ENCODE results near the gene HDAC4.

HDAC4 gene

DNA sequence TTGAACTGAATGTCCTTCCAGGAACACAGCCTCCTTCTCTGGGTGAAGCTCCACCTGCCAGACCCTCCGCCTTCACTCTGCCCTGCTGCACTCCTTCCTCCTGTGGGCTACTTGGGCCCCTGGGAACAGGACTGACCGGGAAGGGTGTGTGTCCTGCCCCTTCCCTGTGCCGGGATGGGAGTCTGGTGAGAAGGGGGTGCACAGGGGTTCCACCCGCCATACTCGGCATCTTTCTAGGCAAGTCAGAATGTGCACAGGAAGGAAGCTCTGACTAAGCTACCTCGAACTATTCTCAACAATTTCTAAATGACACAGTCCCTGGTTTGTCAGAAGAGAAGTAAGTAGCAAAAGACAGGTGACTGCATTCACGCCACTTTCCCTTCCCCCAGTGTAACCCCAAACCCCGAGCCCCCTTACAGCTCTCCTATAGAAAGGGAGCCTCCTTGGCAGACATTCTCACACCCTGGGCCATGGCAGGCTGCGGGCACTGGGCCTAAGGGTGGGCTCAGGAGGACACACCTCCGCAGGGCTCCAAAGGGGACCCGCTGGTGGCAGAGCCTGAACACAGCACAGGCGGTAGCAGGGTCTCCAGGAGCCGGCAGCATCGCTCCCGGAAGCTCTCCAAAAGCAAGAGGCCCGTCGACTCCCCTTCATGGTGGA lies 184.1 kb downstream of the HDAC4 start:
- DNase-seq (ENCODE audit: low spot score) = no peak

DNA sequence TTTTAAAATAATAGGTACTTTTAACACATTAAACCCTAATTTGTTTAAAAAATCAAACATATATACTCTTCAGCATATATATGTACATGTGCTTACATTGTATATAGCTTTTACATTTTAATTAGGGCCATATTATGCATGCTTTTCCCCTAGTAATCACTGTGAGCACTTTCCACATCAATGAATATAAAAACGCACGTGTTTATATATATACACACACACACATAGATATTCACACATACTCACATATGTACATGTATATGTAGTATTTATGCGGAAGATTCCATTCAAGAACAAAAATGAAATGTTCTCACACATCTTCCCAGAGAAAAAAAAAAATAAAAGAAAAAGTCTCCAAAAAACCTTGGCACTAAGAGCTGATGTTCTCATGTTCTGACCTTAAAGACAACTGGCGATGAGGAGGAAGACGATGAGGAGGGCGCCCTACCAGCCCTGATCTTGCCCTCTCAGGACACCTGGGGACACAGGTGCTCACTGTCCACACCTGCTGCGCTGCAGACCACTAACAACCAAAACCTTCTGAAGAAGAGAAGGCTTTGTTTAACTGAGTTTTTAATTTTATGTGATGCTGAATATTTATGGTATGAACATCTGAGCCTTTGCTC lies 184.7 kb downstream of the HDAC4 start:
- no peak for DNase-seq (ENCODE audit: low spot score)

GRCh38 chr2:239215136-239215925 lies 185.5 kb downstream of the HDAC4 start:
- no peak for DNase-seq (ENCODE audit: low spot score)

GRCh38 chr2:239214725-239215124 lies 186.1 kb downstream of the HDAC4 start:
- DNase-seq (ENCODE audit: low spot score) = no peak

GRCh38 chr2:239213643-239214101 lies 187.1 kb downstream of the HDAC4 start:
- no peak for DNase-seq (ENCODE audit: low spot score)

GRCh38 chr2:239212929-239213642 lies 187.7 kb downstream of the HDAC4 start:
- DNase-seq (ENCODE audit: low spot score) = no peak

- DNase-seq (ENCODE audit: low spot score) = peak; percentile 60
Observed at GRCh38 chr2:239212121-239212928, 188.5 kb downstream of the HDAC4 start.

DNA sequence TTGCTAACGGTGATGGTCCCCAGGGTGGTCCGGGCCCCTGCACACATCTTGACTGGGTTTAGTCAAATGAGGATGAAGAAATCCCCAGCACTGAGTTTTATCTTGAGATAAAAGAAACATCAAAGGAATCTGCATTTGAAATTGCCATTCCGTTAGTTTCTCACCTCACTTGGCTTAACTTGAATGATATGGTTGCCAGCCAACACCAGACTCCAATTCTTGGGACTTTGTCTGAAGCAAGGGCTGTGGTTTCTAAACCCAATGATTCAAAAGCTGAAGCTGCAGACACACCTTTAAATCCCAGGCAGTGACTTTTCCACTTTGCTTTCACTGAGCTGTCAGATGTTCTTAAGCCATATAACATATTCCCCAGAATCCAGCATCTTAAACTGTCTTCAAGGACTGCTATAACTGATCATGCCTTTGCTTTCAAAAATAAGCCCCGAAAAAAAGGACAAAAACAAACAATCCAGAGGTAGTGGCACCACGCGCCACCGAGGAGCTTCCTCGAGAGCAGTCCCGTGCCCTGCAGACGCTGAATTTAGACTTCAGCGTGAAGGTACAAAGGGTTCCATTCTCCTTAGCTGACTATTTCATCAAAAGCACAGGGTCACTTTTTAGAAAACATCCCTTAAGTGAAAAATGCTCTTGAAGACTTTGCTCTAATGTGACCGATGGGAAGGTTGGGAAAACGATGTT lies 189.3 kb downstream of the HDAC4 start:
- no peak for DNase-seq (ENCODE audit: low spot score)

DNA sequence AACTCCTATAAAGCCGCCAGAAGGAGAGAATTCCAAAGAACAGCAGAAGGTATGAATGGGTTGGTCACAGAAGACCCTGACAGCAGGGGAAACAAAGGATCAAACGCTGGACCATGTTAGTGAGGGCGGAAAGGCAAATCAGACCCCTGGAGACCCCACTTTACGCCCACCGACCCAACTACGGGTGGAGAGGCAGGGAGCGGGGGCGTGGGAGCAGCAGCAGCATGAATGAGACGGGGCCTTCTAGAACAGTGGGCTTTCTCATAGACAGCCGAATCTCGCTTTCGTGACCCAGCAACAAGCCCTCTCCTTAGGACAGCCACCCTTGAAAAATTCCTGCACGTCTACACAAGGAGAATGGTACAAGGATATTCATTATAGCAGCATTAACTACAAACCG lies 191.0 kb downstream of the HDAC4 start:
- no peak for DNase-seq (ENCODE audit: low spot score)

- DNase-seq (ENCODE audit: low spot score) = no peak
Observed at GRCh38 chr2:239208465-239209180, 192.2 kb downstream of the HDAC4 start.

DNA sequence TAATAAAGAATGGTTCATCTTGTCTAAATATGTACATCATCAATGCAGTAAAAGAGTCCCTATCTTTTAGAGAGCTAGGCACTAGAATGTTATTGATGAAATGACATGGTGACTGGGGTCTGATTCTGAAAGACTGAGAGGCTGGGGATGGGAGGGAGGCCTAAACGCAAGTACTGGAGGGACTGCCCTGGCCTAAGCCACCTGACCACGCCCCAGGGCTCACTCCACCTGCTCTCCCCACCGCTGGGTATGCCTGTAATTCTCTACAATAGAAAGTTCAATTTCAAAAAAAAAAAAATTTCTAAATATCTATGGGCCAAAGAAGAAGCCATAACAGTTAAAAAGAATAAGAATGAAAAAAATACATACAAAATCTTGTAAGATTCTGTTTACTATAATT lies 194.0 kb downstream of the HDAC4 start:
- DNase-seq (ENCODE audit: low spot score) = no peak

- no peak for DNase-seq (ENCODE audit: low spot score)
Observed at GRCh38 chr2:239206042-239206441, 194.8 kb downstream of the HDAC4 start.

GRCh38 chr2:239204876-239205468 lies 195.8 kb downstream of the HDAC4 start:
- DNase-seq (ENCODE audit: low spot score) = no peak

DNA sequence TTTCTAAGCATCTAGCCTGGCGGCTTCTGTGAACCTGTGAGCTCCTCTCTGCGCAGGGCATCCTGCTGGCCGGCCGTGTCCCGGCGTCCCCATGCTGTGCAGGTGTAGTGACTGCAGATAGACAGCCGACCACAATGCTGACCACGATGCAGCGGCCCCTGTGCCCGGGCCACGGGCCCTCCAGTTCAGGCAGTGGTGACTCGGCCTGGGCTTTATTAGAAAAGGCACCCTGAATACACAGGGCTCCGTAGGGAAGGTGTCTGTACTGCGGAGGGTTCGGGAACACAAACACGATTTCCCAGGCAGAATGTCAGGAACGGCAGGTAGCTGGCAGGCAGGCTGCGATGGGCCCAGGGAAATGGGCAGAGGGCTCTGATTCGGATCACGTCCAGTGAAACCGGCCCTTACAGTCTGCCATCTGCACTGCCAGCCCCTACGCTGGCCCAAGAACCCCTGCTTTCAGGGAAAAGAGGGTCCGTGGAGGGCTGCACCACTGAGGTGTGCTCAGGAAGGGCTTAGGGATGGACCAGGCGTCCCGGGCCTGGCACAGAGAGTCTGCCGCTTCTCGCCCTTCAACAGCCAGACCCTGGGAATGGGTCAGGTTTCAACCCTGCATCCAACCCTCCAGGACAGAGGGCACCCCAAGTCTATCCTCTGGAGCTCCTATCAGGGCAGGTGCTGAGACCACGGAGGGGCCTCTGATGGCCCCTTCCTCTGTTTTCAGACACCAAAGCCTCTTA lies 196.5 kb downstream of the HDAC4 start:
- no peak for DNase-seq (ENCODE audit: low spot score)

DNA sequence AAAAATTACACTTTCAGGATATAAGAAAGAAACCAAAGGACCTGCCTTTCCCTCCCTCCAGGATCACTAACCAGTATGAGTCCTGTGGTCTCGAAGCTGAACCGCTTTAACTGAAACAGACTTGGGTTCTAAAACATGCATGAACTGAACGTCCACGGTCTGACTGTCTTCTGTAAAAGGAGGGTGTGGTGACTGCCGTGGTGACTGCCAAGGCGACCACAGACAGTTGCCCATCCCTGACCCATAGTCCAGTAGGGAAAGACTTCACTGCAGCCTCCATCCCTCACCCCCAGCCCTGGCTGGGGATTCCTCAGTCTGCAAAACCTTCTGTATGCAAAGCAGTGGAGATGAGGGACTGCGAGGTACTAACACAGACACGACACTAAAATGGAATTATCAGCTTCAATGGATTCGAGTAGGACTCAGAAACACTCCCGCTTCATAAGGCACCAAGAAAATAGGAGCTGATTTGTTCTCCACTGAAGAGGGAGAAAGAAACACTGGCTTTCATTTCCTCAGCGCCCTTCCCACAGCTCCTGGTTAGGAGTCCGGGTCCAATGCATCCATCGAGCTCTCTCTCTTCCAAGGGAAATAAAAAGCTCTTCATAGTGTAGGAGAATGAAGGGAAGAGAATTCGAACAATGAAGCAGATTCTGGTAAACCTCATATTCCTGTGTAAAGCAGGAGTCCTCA lies 197.2 kb downstream of the HDAC4 start:
- DNase-seq (ENCODE audit: low spot score) = no peak

GRCh38 chr2:239202836-239203235 lies 198.0 kb downstream of the HDAC4 start:
- no peak for DNase-seq (ENCODE audit: low spot score)

- DNase-seq (ENCODE audit: low spot score) = no peak
Observed at GRCh38 chr2:239202343-239202742, 198.5 kb downstream of the HDAC4 start.

- no peak for DNase-seq (ENCODE audit: low spot score)
Observed at GRCh38 chr2:239201884-239202283, 198.9 kb downstream of the HDAC4 start.

DNA sequence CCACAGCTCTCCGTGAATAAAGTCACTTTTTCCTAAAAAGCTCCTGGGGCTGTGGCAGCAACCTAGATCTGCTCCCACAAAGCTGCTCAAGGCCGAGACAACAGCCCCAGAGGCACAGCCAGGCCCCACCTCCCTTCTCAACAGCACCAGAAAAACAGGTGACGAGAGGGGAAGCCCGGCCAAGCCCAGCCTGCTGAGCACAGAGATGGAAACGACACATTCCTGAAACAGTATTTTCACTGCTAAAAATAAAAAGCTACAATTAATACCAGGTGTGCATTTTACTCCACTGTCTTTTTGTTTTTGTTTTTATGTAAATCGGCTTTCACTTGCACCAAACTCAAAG lies 199.3 kb downstream of the HDAC4 start:
- DNase-seq (ENCODE audit: low spot score) = no peak
